HCT116 (cell line): Measurements from ENCODE around the gene TGDS.

Experiments
- ATF3 ChIP-seq: IDR thresholded peaks from 2 replicates; pipeline ENCODE4 v1.6.1; 2012
- CBX3 ChIP-seq: IDR thresholded peaks from 2 replicates; pipeline ENCODE4 v1.6.1; 2012; ENCODE audit warnings: low read depth
- CEBPB ChIP-seq: IDR thresholded peaks from 2 replicates; pipeline ENCODE4 v1.6.1; 2012; ENCODE audit warnings: low read depth
- CTCF ChIP-seq, 3 experiments: fragments of 200-600 bp in 1 of 3; sonication (generic) in 1 of 3; IDR thresholded peaks in 2 of 3; conservative IDR thresholded peaks in 1 of 3; 2 replicates each; pipeline ENCODE4 v1.5.1; 2012 to 2017; ENCODE audit warnings: low read depth in 2 of 3, low read length in 2 of 3, antibody characterized with exemption in 1 of 3, borderline replicate concordance in 1 of 3, control low read depth in 1 of 3, mild to moderate bottlenecking in 1 of 3, mixed read lengths in 1 of 3, mixed run types in 1 of 3, moderate library complexity in 1 of 3; ENCODE audit not compliant: insufficient read depth in 1 of 3
- EGR1 ChIP-seq: IDR thresholded peaks from 2 replicates; pipeline ENCODE4 v1.6.1; 2012; ENCODE audit warnings: low read depth
- ELF1 ChIP-seq: IDR thresholded peaks from 2 replicates; pipeline ENCODE4 v1.6.1; 2012; ENCODE audit warnings: low read depth, borderline replicate concordance
- EZH2 ChIP-seq: fragments of 200-600 bp; sonication (generic); IDR thresholded peaks from 2 replicates; pipeline ENCODE4 v1.6.1; 2017; ENCODE audit warnings: antibody characterized with exemption, mixed run types
- EZH2phosphoT487 ChIP-seq: fragments of 200-600 bp; IDR thresholded peaks from 2 replicates; pipeline ENCODE4 v1.6.1; 2018; ENCODE audit warnings: antibody characterized with exemption, borderline replicate concordance
- MAX ChIP-seq: IDR thresholded peaks from 2 replicates; pipeline ENCODE4 v1.6.1; 2012
- POLR2A ChIP-seq: IDR thresholded peaks from 2 replicates; pipeline ENCODE4 v1.7.0; 2011; ENCODE audit warnings: borderline replicate concordance; ENCODE audit not compliant: insufficient read depth, insufficient read length; ENCODE audit errors: extremely low read depth
- POLR2AphosphoS5 ChIP-seq: IDR thresholded peaks from 2 replicates; pipeline ENCODE4 v1.6.1; 2011; ENCODE audit warnings: mild to moderate bottlenecking, low read depth, low read length, moderate library complexity
- RAD21 ChIP-seq: IDR thresholded peaks from 2 replicates; pipeline ENCODE4 v1.6.1; 2012; ENCODE audit warnings: low read depth, mild to moderate bottlenecking
- REST ChIP-seq: IDR thresholded peaks from 2 replicates; pipeline ENCODE4 v1.6.1; 2012; ENCODE audit warnings: low read depth
- SIN3A ChIP-seq: IDR thresholded peaks from 2 replicates; pipeline ENCODE4 v1.6.1; 2012; ENCODE audit warnings: low read depth

- TF ChIP-seq CTCF (IDR thresholded peaks at IDR 0.05 in 2 of 3, conservative IDR thresholded peaks at IDR 0.05 in 1 of 3; ENCODE audit: borderline replicate concordance in 1 of 3, insufficient read depth in 1 of 3, low read depth in 2 of 3, low read length in 2 of 3) (no peak), MAX (no peak), POLR2A (no peak), POLR2AphosphoS5 (no peak), SIN3A (no peak), REST (no peak), EZH2 (no peak), ELF1 (no peak), EGR1 (no peak), RAD21 (no peak), CEBPB (no peak), CBX3 (no peak), EZH2phosphoT487 (no peak), ATF3 (no peak)
These were observed 12.6 kb upstream of the TGDS start for GRCh38 chr13:94608586-94608985.
